Cortex of kidney (tissue), 1 donor: ENCODE results near the gene IGSF9.

Experiments used
- DNase-seq: peaks from one replicate; lab custom pipeline; 2025; lab: John Stamatoyannopoulos, UW

The IGSF9 gene

GRCh38 chr1:159945483-159946241, at the start of gene IGSF9:
TSS of gene IGSF9 (minus strand) at chr1:159945613. CDS start at chr1:159943454, 2,159 bp downstream.
- DNase-seq: no peak

- no peak for DNase-seq
Observed at GRCh38 chr1:159994896-159995295, 49.5 kb upstream of the IGSF9 start.

- DNase-seq: no peak
Observed at GRCh38 chr1:159993911-159994310, 48.5 kb upstream of the IGSF9 start.

GRCh38 chr1:159992161-159992560, 46.7 kb upstream of the IGSF9 start:
- no peak for DNase-seq

GRCh38 chr1:159991513-159991912, 46.1 kb upstream of the IGSF9 start:
- DNase-seq: no peak

GRCh38 chr1:159990005-159990404, 44.6 kb upstream of the IGSF9 start:
- no peak for DNase-seq

- no peak for DNase-seq
Observed at GRCh38 chr1:159989581-159989980, 44.2 kb upstream of the IGSF9 start.

GRCh38 chr1:159988006-159988405, 42.6 kb upstream of the IGSF9 start:
- no peak for DNase-seq

GRCh38 chr1:159987186-159987585, 41.8 kb upstream of the IGSF9 start:
- DNase-seq: no peak

- no peak for DNase-seq
Observed at GRCh38 chr1:159986531-159986930, 41.1 kb upstream of the IGSF9 start.

GRCh38 chr1:159986093-159986492, 40.7 kb upstream of the IGSF9 start:
- DNase-seq: no peak

- no peak for DNase-seq
Observed at GRCh38 chr1:159985473-159985872, 40.1 kb upstream of the IGSF9 start.

GRCh38 chr1:159983681-159984080, 38.3 kb upstream of the IGSF9 start:
- DNase-seq: no peak

GRCh38 chr1:159982280-159982679, 36.9 kb upstream of the IGSF9 start:
- DNase-seq: no peak

GRCh38 chr1:159981351-159982055, 36.1 kb upstream of the IGSF9 start:
- DNase-seq: no peak

GRCh38 chr1:159980786-159981185, 35.4 kb upstream of the IGSF9 start:
- DNase-seq: no peak

- DNase-seq: no peak
Observed at GRCh38 chr1:159980076-159980475, 34.7 kb upstream of the IGSF9 start.

- no peak for DNase-seq
Observed at GRCh38 chr1:159979257-159979656, 33.8 kb upstream of the IGSF9 start.

- DNase-seq: no peak
Observed at GRCh38 chr1:159978107-159978398, 32.6 kb upstream of the IGSF9 start.

- no peak for DNase-seq
Observed at GRCh38 chr1:159977364-159978106, 32.1 kb upstream of the IGSF9 start.

- DNase-seq: no peak
Observed at GRCh38 chr1:159974350-159974965, 29.0 kb upstream of the IGSF9 start.

GRCh38 chr1:159973350-159973940, 28.0 kb upstream of the IGSF9 start:
- no peak for DNase-seq
